Measurements from ENCODE around the gene GTSE1.

- TF ChIP-seq, protein P1, sequence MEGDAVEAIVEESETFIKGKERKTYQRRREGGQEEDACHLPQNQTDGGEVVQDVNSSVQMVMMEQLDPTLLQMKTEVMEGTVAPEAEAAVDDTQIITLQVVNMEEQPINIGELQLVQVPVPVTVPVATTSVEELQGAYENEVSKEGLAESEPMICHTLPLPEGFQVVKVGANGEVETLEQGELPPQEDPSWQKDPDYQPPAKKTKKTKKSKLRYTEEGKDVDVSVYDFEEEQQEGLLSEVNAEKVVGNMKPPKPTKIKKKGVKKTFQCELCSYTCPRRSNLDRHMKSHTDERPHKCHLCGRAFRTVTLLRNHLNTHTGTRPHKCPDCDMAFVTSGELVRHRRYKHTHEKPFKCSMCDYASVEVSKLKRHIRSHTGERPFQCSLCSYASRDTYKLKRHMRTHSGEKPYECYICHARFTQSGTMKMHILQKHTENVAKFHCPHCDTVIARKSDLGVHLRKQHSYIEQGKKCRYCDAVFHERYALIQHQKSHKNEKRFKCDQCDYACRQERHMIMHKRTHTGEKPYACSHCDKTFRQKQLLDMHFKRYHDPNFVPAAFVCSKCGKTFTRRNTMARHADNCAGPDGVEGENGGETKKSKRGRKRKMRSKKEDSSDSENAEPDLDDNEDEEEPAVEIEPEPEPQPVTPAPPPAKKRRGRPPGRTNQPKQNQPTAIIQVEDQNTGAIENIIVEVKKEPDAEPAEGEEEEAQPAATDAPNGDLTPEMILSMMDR (conservative IDR thresholded peaks at IDR 0.05) = no peak
- TF ChIP-seq EZH2 (IDR thresholded peaks at IDR 0.05; ENCODE audit: low read depth) = no peak
Observed at GRCh38 chr22:46295277-46295971, 1.2 kb upstream of the GTSE1 start.
